A549 (cell line): ENCODE measurements around the gene GRID1. TPM values are rescaled to one million over a fixed set of nuclear protein-coding genes. Genes with fewer than 3 reads are reported as not detected.
"Not testable (repeated sequence)": the region's sequence is repeated elsewhere in the genome, so short reads cannot be mapped to it uniquely, and the experiment has no call there.

ENCODE experiments used
- ATAC-seq, 2 experiments: fragments of 200-7000 bp in 1 of 2; fragments of >200 bp in 1 of 2; cut with Nextera tagmentation in 1 of 2; cut with Tn5 transposase in 1 of 2; 3 replicates each; pipeline versions ENCODE4 v1.8.0 to v1.9.1; 2018 to 2020; ENCODE audit warnings: mild to moderate bottlenecking in 1 of 2, moderate library complexity in 1 of 2
- CTCF ChIA-PET: fragments of 300-600 bp; sonication (Branson Sonifier 250); formaldehyde crosslinking; extraction: SDS; loops from one replicate; lab custom pipeline; 2021; ENCODE audit warnings: antibody characterized with exemption, inconsistent platforms; lab: Yijun Ruan, JAX
- POLR2A ChIA-PET: fragments of 350-600 bp; formaldehyde crosslinking; extraction: SDS; loops from one replicate; lab custom pipeline; 2021; ENCODE audit warnings: antibody characterized with exemption, inconsistent platforms; lab: Yijun Ruan, JAX
- DNase-seq, 2 experiments: peaks; one replicate each; pipeline versions ENCODE4 v3.0.0 to v3.0.0-alpha.2; 2011 to 2016; ENCODE audit warnings: low read depth in 1 of 2, low spot score in 1 of 2
- FAIRE-seq: peaks from 2 replicates; lab custom pipeline; 2011; peaks lifted over from hg19 to GRCh38; lab: Jason Lieb, UNC
- H3K27ac ChIP-seq, 2 experiments: fragments of >200 bp; sonication (Bioruptor Twin); formaldehyde crosslinking; 3 replicates each; pipeline ENCODE4 v1.5.1; 2016 to 2017
- H3K4me1 ChIP-seq: fragments of >200 bp; sonication (Bioruptor Twin); formaldehyde crosslinking; 3 replicates; pipeline ENCODE4 v1.6.1; 2016
- H3K4me2 ChIP-seq: fragments of >200 bp; sonication (Bioruptor Twin); formaldehyde crosslinking; 3 replicates; pipeline ENCODE4 v1.6.1; 2016
- H3K4me3 ChIP-seq: fragments of >200 bp; sonication (Bioruptor Twin); formaldehyde crosslinking; 3 replicates; pipeline ENCODE4 v1.5.1; 2016
- H3K9me3 ChIP-seq: fragments of >200 bp; sonication (Bioruptor Twin); formaldehyde crosslinking; 3 replicates; pipeline ENCODE4 v1.6.1; 2016
- CEBPB ChIP-seq, 2 experiments: fragments of >200 bp in 1 of 2; sonication (Bioruptor Twin) in 1 of 2; formaldehyde crosslinking in 1 of 2; IDR thresholded peaks; 2 replicates each; pipeline ENCODE4 v1.6.1; 2012 to 2016
- CHD2 ChIP-seq: fragments of 150-350 bp; IDR thresholded peaks from 2 replicates; pipeline ENCODE4 v1.6.1; 2014; ENCODE audit warnings: low read length; ENCODE audit not compliant: partially characterized antibody
- EHF ChIP-seq: fragments of 250-450 bp; sonication (Bioruptor Pico); IDR thresholded peaks from 2 replicates; pipeline ENCODE4 v1.5.0; 2020; ENCODE audit warnings: mild to moderate bottlenecking
- FOSB ChIP-seq: fragments of 250-450 bp; sonication (Bioruptor Pico); IDR thresholded peaks from 2 replicates; pipeline ENCODE4 v1.5.0; 2020; ENCODE audit warnings: mild to moderate bottlenecking, moderate library complexity
- FOXS1 ChIP-seq: fragments of 250-450 bp; sonication (Bioruptor Pico); IDR thresholded peaks from 2 replicates; pipeline ENCODE4 v1.5.0; 2020; ENCODE audit warnings: mild to moderate bottlenecking, moderate library complexity
- GATA3 ChIP-seq: IDR thresholded peaks from 2 replicates; pipeline ENCODE4 v1.6.1; 2012; ENCODE audit warnings: borderline replicate concordance
- JUNB ChIP-seq: fragments of >200 bp; sonication (Bioruptor Twin); formaldehyde crosslinking; IDR thresholded peaks from 2 replicates; pipeline ENCODE4 v1.6.1; 2016
- KDM1A ChIP-seq: fragments of 200-600 bp; sonication (generic); IDR thresholded peaks from 2 replicates; pipeline ENCODE4 v1.6.1; 2016; ENCODE audit warnings: low read depth, mild to moderate bottlenecking
- KDM5A ChIP-seq: fragments of 200-600 bp; sonication (generic); IDR thresholded peaks from 2 replicates; pipeline ENCODE4 v1.6.1; 2016; ENCODE audit warnings: antibody characterized with exemption, mild to moderate bottlenecking
- MAFK ChIP-seq: fragments of 450-650 bp; IDR thresholded peaks from 2 replicates; pipeline ENCODE4 v1.6.1; 2014; ENCODE audit not compliant: partially characterized antibody
- NR3C1 ChIP-seq: fragments of >200 bp; sonication (Bioruptor Twin); formaldehyde crosslinking; IDR thresholded peaks from 3 replicates; pipeline ENCODE4 v1.6.1; 2017
- POLR2A ChIP-seq: IDR thresholded peaks from 2 replicates; pipeline ENCODE4 v1.6.1; 2012; ENCODE audit warnings: mild to moderate bottlenecking, low read length
- RARB ChIP-seq: fragments of 250-450 bp; sonication (Bioruptor Pico); IDR thresholded peaks from 2 replicates; pipeline ENCODE4 v1.8.0; 2021; ENCODE audit warnings: mild to moderate bottlenecking, moderate library complexity
- RCOR1 ChIP-seq: fragments of 150-350 bp; IDR thresholded peaks from 2 replicates; pipeline ENCODE4 v1.6.1; 2014; ENCODE audit warnings: antibody characterized with exemption, low read length, low read depth
- REST ChIP-seq: fragments of 200-600 bp; sonication (generic); IDR thresholded peaks from 2 replicates; pipeline ENCODE4 v1.6.1; 2016; ENCODE audit warnings: antibody characterized with exemption, mild to moderate bottlenecking, moderate library complexity
- RFX5 ChIP-seq: fragments of 450-650 bp; IDR thresholded peaks from 2 replicates; pipeline ENCODE4 v1.7.1; 2014; ENCODE audit warnings: antibody characterized with exemption, mild to moderate bottlenecking, moderate library complexity
- TFCP2L1 ChIP-seq: fragments of 250-450 bp; sonication (Bioruptor Pico); IDR thresholded peaks from 2 replicates; pipeline ENCODE4 v1.5.0; 2021; ENCODE audit warnings: mild to moderate bottlenecking
- USF2 ChIP-seq: fragments of 450-650 bp; IDR thresholded peaks from 2 replicates; pipeline ENCODE4 v1.6.1; 2014; ENCODE audit warnings: antibody characterized with exemption
- ZC3H11A ChIP-seq: fragments of 450-650 bp; IDR thresholded peaks from 2 replicates; pipeline ENCODE4 v1.6.1; 2014; ENCODE audit warnings: antibody characterized with exemption, mild to moderate bottlenecking
- WGBS: methylation state at CpG from one replicate; pipeline ENCODE4 v1.1.6; 2017; ENCODE audit errors: missing lambda C conversion rate; 5-methylcytosine and 5-hydroxymethylcytosine counted together
- polyA plus RNA-seq, 4 experiments: library from polyadenylated mRNA; depleted of rRNA in 3 of 4; stranded (reverse); fragments of >200 nt; fragmentation: RNase III in 1 of 4; extraction: RNeasy Plus Mini Kit Qiagen cat#74134 plus additional on column Dnase treatment in 1 of 4; gene quantifications; 2 replicates in 3 of 4; 3 replicates in 1 of 4; pipeline ENCODE4 v1.2.3, GENCODE V29; 2011 to 2017

The GRID1 gene
- polyA plus RNA-seq, 2 of the 4 experiments (the other 2 are of a cell fraction) = 0.14 to 0.30 TPM

GRCh38 chr10:86033581-86033980, 333.0 kb downstream of the GRID1 start:
- Histone ChIP-seq H3K27ac (no peak overlapping the region), H3K4me2 (no peak overlapping the region), H3K4me3 (no peak overlapping the region)
- ChIA-PET POLR2A (no interaction called here), CTCF (no interaction called here)
- no peak for TF ChIP-seq REST
- no peak for TF ChIP-seq CHD2
- TF ChIP-seq TFCP2L1 (CRISPR knock-in tag) = no peak
- TF ChIP-seq JUNB = no peak
- TF ChIP-seq, all 56 proteins: peak for 0
- 0% methylated on average over 1 of the region's 1 CpG for WGBS
- H3K4me1 ChIP-seq = no peaks in the 10 kb centered on the region
- no peak for ATAC-seq
- H3K9me3 ChIP-seq = no peaks in the 10 kb centered on the region
- FAIRE-seq = no peak
- DNase-seq = no peak

- CTCF ChIA-PET, H3K4me3 ChIP-seq, DNase-seq, ATAC-seq, H3K27ac ChIP-seq, POLR2A ChIA-PET, FAIRE-seq, H3K4me2 ChIP-seq, H3K9me3 ChIP-seq, H3K4me1 ChIP-seq: not testable (repeated sequence)
- WGBS = 50% methylated on average over 3 of the region's 8 CpGs
Measured at GRCh38 chr10:86032087-86032486, 334.5 kb downstream of the GRID1 start.

GRCh38 chr10:86030312-86030711, 336.3 kb downstream of the GRID1 start:
- ATAC-seq = no peak

GRCh38 chr10:86027346-86027745, 339.2 kb downstream of the GRID1 start:
- ATAC-seq (no peak), FAIRE-seq (no peak), DNase-seq (no peak)
- no peak overlapping the region for H3K4me3 ChIP-seq
- TF ChIP-seq POLR2A (no peak), FOSB (CRISPR knock-in tag) (no peak), USF2 (no peak), EHF (CRISPR knock-in tag) (no peak), CEBPB (IDR thresholded peaks at IDR 0.05) (no peak), RFX5 (no peak), RARB (no peak), MAFK (no peak), KDM1A (no peak), TFCP2L1 (CRISPR knock-in tag) (no peak), FOXS1 (CRISPR knock-in tag) (no peak), NR3C1 (no peak), KDM5A (no peak)
- CTCF ChIA-PET = interaction anchor here (0.6 to 1.0 kb wide), 3 partner anchors 9 to 999 kb away, joined by 3 read pairs; no protein-coding TSS in a partner anchor
- 34% methylated on average over 2 of the region's 2 CpGs for WGBS
- POLR2A ChIA-PET = no interaction called here
- H3K9me3 ChIP-seq = no peaks in the 10 kb centered on the region
- H3K27ac ChIP-seq = no peak overlapping the region
- H3K4me2 ChIP-seq = no peak overlapping the region
- no peaks in the 10 kb centered on the region for H3K4me1 ChIP-seq

More at GRCh38 chr10:86030312-86030711, 336.3 kb downstream of the GRID1 start:
- no peak overlapping the region for H3K4me3 ChIP-seq
- ChIA-PET POLR2A (no interaction called here), CTCF (interaction anchor here (1.1 to 1.7 kb wide), 2 partner anchors 8 to 12 kb away, joined by 3 read pairs; no protein-coding TSS in a partner anchor)
- TF ChIP-seq GATA3 = no peak
- no peak for TF ChIP-seq ZC3H11A
- TF ChIP-seq RCOR1 = no peak
- DNase-seq = no peak
- FAIRE-seq = no peak
- H3K4me2 ChIP-seq = no peak overlapping the region
- no peaks in the 10 kb centered on the region for H3K4me1 ChIP-seq
- no peaks in the 10 kb centered on the region for H3K9me3 ChIP-seq
- 1% methylated on average over 2 of the region's 2 CpGs for WGBS
- H3K27ac ChIP-seq = no peak overlapping the region
